Lower leg skin (tissue), 4 donors: ENCODE measurements around the gene DDX21. TPM values are rescaled to one million over a fixed set of nuclear protein-coding genes. Genes with fewer than 3 reads are reported as not detected.
"Not testable (repeated sequence)": the region's sequence is repeated elsewhere in the genome, so short reads cannot be mapped to it uniquely, and the experiment has no call there.

Source experiments
- DNase-seq, 2 donors: peaks; one replicate each; pipeline ENCODE4 v3.0.0-alpha.2; 2019; ENCODE audit warnings: low spot score in 2 of 2
- H3K4me3 ChIP-seq: fragments of 200-600 bp; sonication (generic); 2 replicates; pipeline ENCODE4 v1.5.1; 2017; ENCODE audit warnings: mild to moderate bottlenecking, low read depth; ENCODE audit not compliant: poor library complexity, severe bottlenecking
- CTCF ChIP-seq, 3 donors: fragments of 450-650 bp; IDR thresholded peaks; one replicate each; pipeline ENCODE4 v1.5.1; 2016; ENCODE audit warnings: antibody characterized with exemption in 3 of 3, mild to moderate bottlenecking in 3 of 3, moderate library complexity in 2 of 3
- POLR2A ChIP-seq, 2 donors: fragments of 450-650 bp; IDR thresholded peaks; one replicate each; pipeline ENCODE4 v1.6.1; 2016 to 2017; ENCODE audit warnings: antibody characterized with exemption in 2 of 2, mild to moderate bottlenecking in 1 of 2, moderate library complexity in 1 of 2
- WGBS, 2 donors: methylation state at CpG; one replicate each; pipeline ENCODE4 v1.1.5; 2018; 5-methylcytosine and 5-hydroxymethylcytosine counted together
- intact Hi-C: fragments of 100-400 bp; cut with DNase I; formaldehyde crosslinking; loops from one replicate; pipeline ENCODE4 v1.15.0; 2023; ENCODE audit warnings: low total_unique reads
- total RNA-seq, 4 donors: library from RNA; depleted of rRNA; stranded (reverse); fragments of >200 nt; gene quantifications; one replicate each; pipeline ENCODE4 v1.1.0, GENCODE V29; 2016

DDX21 gene
- total RNA-seq, 4 donors from 2014 or later: 41.9 to 55.5 (median 47.9) TPM

DNA sequence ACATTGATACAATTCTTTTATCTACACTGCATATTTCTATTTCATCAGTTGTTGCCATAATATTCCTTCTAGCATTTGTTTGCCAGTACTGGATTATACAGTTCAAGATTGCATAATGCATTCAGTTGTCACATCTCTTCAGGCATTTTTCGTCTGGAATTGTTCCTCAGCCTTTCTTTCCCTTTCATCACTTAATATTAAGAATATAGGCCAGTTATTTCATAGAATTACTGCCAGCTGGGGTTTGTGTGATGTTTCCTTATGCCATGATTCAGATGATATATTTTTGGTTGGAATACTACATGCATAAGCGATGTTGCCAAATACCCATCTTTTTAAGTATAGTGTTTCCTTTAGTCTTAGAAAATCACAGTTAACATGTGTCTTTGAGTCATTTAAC lies 53.4 kb downstream of the DDX21 start:
- 65 to 73% methylated on average over 2 of the region's 2 CpGs for WGBS, 2 donors
- H3K4me3 ChIP-seq: no peak overlapping the region
- no peak for DNase-seq
- TF ChIP-seq CTCF (IDR thresholded peaks at IDR 0.05) (no peak), POLR2A (IDR thresholded peaks at IDR 0.05) (no peak)
- intact Hi-C loops: no loop called here

DNA sequence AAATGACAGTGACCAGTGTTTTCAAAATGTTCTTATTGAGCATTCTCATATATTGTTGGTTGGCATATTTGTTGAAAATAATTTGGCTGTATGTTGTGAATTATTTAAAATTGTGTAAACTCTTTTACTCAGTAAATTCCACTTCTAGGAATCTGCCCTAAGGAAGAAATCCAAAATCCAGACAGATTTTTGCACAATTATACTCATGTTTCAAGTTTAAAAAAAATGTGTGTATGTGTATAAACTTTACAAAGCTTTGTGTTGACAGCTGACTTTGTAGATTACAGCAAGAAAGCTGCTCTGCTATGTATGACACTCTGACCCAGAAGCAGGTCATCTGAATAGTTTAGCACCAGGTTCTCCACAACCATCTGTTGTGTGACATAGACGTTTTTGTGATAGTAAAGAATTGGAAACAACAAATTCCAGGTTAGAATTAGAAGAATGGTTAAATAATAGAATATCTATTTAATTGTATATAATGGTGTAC lies 54.2 kb downstream of the DDX21 start:
- no peak for DNase-seq
- no peak overlapping the region for H3K4me3 ChIP-seq
- TF ChIP-seq POLR2A (IDR thresholded peaks at IDR 0.05) (no peak), CTCF (IDR thresholded peaks at IDR 0.05) (no peak)
- WGBS, 2 donors: 62 to 74% methylated on average over 1 of the region's 1 CpG
- intact Hi-C loops: loop anchor here (10.0 kb wide), 1 partner anchor 95 kb away; no protein-coding TSS in a partner anchor

DNA sequence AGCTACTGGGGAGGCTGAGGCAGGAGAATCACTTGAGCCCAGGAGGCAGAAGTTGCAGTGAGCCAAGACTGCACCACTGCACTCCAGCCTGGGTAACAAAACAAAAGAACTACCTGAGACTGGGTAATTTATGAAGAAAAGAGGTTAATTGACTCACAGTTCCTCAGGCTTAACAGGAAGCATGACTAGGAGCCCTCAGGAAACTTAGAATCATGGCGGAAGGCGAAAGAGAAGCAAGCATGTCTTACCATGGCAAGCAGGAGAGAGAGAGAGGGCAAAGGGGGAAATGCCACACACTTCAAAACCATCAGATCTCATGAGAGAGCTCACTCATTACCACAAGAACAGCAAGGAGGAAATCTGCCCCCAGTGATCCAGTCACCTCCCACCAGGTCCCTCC lies 56.8 kb downstream of the DDX21 start:
- DNase-seq, H3K4me3 ChIP-seq: not testable (repeated sequence)
- intact Hi-C loops: loop anchor here (10.0 kb wide), 1 partner anchor 92 kb away; no protein-coding TSS in a partner anchor
- WGBS, 2 donors: 91 to 95% methylated on average over 2 of the region's 2 CpGs

GRCh38 chr10:69014171-69014570 lies 58.2 kb downstream of the DDX21 start:
- 94 to 98% methylated on average over 1 of the region's 1 CpG for WGBS, 2 donors
- H3K4me3 ChIP-seq: no peak overlapping the region
- TF ChIP-seq POLR2A (IDR thresholded peaks at IDR 0.05): no peak
- no peak for DNase-seq
- intact Hi-C loops: loop anchor here (10.0 kb wide), 1 partner anchor 91 kb away; no protein-coding TSS in a partner anchor

GRCh38 chr10:69018613-69019012 lies 62.6 kb downstream of the DDX21 start:
- TF ChIP-seq POLR2A (IDR thresholded peaks at IDR 0.05) (no peak), CTCF (IDR thresholded peaks at IDR 0.05) (no peak)
- intact Hi-C loops: loop anchor here (10.0 kb wide), 1 partner anchor 86 kb away; no protein-coding TSS in a partner anchor
- no peak for DNase-seq
- no peak overlapping the region for H3K4me3 ChIP-seq
- WGBS, 2 donors: 93 to 95% methylated on average over 3 of the region's 3 CpGs

- WGBS, 2 donors: 93 to 97% methylated on average over 19 of the region's 19 CpGs
- intact Hi-C loops: no loop called here
Measured at GRCh38 chr10:69022611-69023010, 66.6 kb downstream of the DDX21 start.

More at GRCh38 chr10:69022611-69023010, 66.6 kb downstream of the DDX21 start:
- TF ChIP-seq CTCF (IDR thresholded peaks at IDR 0.05) (no peak), POLR2A (IDR thresholded peaks at IDR 0.05) (no peak)
- H3K4me3 ChIP-seq: no peak overlapping the region
- DNase-seq: no peak
